ENCODE data around the gene MYOM1.

The MYOM1 gene

DNA sequence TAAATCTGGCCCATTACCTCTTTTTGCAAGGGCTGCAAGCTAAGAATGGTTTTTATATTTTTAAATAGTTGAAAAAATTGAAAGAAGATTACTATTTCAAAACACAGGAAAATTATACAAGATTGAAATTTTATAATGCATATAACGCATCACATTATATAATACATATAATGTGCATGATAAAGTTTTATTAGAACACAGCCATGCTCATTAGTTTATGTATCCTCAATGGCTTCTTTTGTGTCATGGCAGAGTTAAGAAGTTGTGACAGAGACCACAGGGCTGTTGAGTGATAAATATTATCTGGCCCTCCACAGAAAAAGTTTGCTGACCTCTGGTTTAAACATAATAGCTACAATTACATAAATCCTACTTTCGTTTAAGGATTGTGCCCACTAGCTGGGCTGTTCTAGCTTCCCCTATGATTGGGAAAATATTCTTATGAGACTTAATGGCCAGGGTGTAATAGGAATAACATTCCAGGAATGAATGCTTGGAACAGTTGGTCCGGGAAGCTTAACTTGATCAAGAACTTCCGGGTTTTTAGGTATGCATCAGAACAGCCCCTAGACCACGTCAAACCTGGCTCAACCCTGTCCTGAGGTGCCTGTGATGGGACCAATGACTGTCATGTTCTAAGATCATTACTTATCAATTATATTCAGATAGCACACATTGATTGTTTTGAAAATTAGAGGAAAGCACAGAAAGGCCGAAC lies 108.1 kb downstream of the MYOM1 start:
- DNase-seq, result no peak

- no peak for DNase-seq
Measured at GRCh38 chr18:3110034-3110752, 109.6 kb downstream of the MYOM1 start.

- no peak for DNase-seq
Measured at GRCh38 chr18:3107740-3108151, 112.0 kb downstream of the MYOM1 start.

GRCh38 chr18:3104190-3105054 lies 115.3 kb downstream of the MYOM1 start:
- DNase-seq, result no peak

DNA sequence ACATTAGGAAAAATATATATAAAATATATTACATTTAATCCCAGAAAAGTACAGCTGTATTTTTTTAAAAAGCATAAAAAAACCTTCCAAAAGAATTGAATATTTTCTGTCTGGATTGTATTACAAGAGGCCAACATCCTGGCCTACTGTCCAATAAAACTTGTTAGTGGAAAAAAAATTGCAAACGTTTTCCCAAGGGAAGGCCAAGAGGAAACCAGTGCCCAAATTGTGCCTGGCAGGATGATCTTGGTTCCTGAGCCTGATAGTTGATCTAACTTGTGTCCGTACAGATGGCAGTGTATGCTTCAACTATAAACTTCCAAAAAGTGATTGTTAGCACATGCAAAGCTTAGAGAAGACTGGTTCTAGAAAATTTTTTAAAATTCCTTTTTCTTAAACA lies 116.2 kb downstream of the MYOM1 start:
- no peak for DNase-seq

DNA sequence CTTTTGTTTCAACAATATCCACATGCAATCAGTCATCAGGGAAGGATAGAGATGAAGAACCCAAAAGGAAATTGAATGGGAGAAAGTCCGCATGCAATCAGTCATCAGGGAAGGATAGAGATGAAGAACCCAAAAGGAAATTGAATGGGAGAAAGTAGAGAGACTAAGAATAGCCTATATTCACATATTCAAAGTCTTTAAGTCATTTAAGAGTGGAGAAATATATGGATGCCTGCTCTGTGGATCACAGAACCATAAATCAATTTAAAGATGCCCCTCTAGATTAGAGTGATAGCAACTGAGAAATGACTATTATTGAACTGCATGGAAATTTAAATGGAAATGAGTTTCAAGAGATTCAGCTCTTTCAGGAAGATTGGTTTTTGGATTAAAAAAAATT lies 116.8 kb downstream of the MYOM1 start:
- DNase-seq, result no peak

GRCh38 chr18:3100498-3101132 lies 119.2 kb downstream of the MYOM1 start:
- no peak for DNase-seq

DNA sequence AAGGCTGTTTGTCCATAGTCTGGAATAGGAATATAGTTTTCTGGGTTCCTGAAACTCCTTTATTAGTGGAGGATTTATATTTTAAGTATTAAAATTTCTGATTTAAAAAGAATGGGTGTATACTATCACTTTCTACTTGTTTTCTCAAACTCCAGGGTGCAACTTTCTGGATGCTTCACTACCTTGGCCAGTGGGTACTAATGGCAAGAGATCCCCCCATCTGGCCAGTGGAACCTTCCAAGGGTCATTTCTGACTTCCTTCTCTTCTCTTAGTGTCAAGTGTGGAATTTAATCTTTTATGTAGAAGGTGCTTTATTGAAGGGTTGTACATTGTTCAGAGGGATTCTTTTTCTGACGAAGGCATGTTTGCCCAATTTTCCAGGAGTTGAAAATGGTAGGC lies 120.4 kb downstream of the MYOM1 start:
- DNase-seq, result no peak

DNA sequence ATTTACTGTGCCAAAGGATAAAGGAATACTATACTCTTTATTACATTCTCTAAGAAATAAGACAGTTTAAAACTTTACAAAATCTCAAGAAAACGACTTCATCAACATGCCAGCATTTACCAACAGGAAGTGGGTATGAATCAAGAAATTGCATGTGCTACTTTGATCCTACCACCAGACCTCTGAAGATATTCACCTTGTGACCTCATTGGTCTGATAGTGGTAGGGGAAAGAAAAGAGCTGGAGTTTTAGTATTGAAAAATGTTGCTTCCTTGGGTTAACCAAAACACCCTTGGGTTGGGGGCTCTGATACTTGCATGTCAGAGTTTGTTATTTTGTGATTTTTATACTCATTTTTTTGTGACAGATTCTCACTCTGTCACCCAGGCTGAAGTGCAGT lies 122.7 kb downstream of the MYOM1 start:
- DNase-seq, result no peak

DNA sequence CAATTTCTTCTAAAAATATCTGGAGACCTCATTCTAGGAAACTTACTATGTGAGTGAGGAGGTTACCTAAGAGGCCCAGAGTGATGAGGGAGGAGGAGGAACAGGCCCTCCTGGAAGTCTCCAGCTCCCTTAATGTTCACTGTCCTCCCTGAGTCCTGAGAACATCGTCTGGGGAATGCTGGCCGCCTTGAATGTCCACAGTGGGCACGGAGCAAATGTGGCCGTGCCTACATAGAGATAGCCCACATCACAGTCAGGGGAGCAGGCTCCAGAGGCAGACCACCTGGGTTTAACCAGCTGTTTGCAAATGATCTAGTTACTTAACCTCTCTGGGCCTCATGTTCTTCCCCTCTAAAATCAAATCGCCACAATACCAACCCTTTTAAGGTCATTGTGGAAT lies 123.8 kb downstream of the MYOM1 start:
- no peak for DNase-seq

- DNase-seq, result peak; percentile 45
Measured at GRCh38 chr18:3094338-3094684, 125.5 kb downstream of the MYOM1 start.

DNA sequence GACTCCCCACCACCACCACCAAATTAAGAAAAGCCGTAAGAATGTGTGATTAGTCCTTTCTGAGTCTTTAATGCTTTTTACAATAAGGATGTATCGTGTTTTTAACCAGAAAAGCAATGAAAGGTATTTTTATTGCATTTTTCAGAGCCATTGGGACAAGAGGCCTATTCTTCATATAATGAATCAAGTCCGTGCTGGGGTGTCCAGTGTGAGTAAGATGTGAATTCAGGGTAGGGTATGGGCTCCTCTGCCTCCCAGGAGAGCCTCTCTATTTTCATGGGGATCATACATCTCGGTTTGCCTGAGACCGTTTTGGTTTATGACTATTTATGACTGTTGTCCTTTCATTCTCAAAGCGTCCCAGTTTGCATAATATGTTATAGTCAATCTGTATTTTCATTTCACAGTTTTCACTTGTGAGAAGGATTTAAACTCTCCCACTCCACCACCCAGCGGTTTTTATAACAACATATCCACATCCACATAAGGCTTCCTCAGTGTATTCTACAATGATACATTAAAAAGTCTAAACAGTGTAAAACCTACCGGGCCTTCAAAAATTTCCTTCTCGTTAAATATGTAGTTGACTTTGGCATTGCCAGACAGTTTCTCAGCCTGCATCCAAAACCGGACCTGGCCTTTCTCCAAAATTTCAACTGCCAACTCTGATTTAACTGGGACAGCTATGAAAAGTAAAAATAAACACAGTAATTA lies 126.0 kb downstream of the MYOM1 start:
- no peak for DNase-seq

DNA sequence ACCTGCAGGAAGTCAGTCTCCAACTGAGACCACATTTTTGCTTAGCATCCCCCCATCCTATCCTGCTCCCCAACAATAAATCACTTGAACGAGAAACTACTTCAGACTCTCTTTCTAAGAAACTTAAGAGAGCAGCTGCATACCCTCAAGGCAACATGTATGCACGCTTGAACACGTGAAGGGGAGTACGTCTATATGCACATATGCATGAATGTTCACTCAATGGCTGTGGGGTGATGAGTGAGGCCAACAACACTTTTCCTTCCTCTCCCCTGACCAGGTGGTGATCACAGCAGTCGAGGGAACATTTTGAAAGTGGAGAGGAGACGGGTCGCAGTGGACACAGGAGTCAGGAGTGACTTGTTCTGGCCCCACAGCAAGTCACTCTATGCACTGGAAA lies 127.0 kb downstream of the MYOM1 start:
- DNase-seq, result no peak

DNA sequence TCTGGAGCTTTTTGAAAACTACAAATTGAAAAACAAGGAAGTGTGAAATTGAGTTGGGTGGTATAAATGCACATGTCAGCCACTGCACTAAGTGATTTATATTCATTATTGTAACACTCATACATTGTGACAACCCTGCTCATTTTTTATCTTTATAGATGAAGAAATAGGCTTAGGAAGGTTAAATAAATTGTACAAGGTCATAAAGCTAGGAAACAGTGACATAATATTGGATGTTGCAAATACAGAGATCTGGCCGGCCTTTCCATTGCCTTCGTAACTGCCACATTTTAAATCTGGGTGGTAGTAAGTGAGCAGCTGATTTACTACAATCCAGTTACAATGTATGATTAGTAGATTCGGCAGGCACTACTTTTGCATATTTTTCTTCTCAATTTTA lies 130.2 kb downstream of the MYOM1 start:
- DNase-seq, result no peak

- DNase-seq, result no peak
Measured at GRCh38 chr18:3088449-3088848, 131.3 kb downstream of the MYOM1 start.

DNA sequence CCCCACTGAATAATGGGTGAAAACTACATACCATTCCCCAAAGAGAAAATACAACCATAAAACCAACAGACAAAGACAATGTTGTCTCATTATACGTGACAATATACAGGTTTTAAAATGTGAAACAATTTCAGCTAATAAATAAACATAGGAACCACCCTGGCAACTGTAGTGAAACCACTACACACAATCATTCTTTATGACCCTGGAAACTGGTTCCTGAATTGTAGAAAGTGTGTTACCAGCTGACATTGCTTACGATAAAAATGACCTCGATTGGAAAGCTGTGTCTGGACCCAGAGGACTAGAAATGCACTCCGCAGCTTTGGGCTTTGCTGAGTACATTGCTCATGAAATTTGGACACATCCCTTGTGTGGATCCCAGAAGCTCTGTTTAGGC lies 132.9 kb downstream of the MYOM1 start:
- no peak for DNase-seq

- no peak for DNase-seq
Measured at GRCh38 chr18:3085612-3086011, 134.2 kb downstream of the MYOM1 start.

DNA sequence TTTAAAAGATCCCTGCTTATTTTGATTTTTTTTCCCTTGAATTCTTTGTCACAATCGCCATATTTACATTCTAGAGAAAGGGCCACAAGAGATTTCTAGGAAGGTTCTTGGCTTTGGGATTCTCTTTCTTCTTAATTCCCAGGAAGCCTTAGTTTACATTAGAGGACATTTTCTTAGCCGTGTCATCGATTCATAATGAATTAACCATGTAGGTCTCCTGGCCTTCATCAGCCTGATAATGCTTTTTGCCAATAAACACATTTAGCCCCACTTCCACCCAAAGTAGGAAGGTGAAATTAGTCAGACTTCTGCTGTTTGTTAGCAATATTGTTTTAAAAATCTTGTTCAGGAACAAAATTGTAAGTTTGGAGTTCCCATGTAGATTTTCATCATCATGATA lies 135.6 kb downstream of the MYOM1 start:
- no peak for DNase-seq

- DNase-seq, result no peak
Measured at GRCh38 chr18:3083766-3084165, 136.0 kb downstream of the MYOM1 start.

DNA sequence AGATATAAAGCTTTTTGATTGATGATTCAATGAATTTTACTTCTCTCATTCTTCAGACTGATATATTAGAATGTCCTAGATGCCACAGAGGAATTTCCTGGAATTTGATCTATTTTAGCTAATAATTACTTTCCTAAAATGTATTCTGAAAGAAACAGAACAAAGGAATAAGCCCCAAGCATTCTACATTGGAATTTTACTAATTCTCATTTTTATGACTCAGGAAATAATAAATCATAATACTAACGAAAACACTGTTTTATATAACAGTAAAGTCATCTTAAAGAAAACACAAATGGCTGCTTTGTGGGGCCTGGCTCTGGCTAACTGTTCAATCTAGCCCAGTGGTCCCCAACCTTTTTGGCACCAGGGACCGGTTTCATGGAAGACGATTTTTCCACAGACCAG lies 138.2 kb downstream of the MYOM1 start:
- DNase-seq, result no peak

GRCh38 chr18:3079653-3080052 lies 140.1 kb downstream of the MYOM1 start:
- DNase-seq, result no peak

DNA sequence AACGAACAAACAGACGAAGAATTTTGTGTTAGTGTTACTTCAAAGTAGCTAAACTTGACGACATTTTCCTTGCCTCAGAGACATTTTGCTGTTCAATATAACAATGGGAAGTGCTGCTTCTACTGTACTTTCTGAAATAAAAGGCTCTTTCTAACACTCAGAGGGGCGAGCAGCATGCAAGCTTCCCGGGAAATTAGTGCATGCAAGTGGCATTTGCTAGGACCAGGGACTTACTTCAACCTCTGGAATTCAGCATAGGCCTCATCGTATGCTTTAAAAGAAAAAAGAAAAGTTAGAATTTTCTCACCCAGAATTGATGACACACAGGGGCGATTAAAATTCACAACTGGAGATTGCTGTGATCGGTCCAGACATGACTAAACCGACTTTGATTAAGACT lies 144.3 kb downstream of the MYOM1 start:
- no peak for DNase-seq

DNA sequence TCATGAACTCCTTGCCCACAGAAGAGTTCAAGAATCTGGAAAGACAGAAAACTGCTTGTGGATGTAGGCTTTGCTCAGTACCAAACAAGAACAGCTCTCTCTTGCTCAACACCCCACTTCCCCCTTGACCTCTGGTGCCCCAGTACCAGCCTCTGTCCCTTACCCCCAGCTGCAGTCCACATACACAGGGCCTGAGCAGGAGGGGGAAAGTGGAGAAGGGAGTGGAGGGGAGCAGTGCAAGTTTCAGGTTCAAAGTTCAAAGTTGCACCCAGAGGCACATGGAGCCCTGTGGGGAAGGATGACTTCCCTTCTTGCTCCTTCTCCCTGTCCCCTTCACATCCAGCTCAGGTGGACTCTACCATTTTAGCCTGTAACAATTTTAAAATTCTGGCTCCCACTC lies 145.7 kb downstream of the MYOM1 start:
- no peak for DNase-seq
